Calu3 (cell line): Measurements from ENCODE around the gene RETN. TPM values are rescaled to one million over a fixed set of nuclear protein-coding genes. Genes with fewer than 3 reads are reported as not detected.

Source experiments
- BruUV-seq: library from RNA; stranded (reverse); fragments of 400-500 nt; replicated peaks from 2 replicates; lab custom pipeline; 2021; lab: Mats Ljungman, UMichigan
- CTCF ChIA-PET: fragments of 300-600 bp; sonication (Branson Sonifier 250); formaldehyde crosslinking; loops from one replicate; lab custom pipeline; 2022; ENCODE audit warnings: antibody characterized with exemption; lab: Charles Lee
- DNase-seq: peaks from one replicate; pipeline ENCODE4 v3.0.0; 2022
- H3K27ac Mint-ChIP-seq: one replicate; pipeline ENCODE4 v1.8.0; 2022; ENCODE audit warnings: mixed read lengths; ENCODE audit not compliant: unreplicated experiment
- H3K27me3 Mint-ChIP-seq: one replicate; pipeline ENCODE4 v1.8.0; 2022; ENCODE audit warnings: mixed read lengths; ENCODE audit not compliant: unreplicated experiment
- H3K36me3 Mint-ChIP-seq: one replicate; pipeline ENCODE4 v1.8.0; 2022; ENCODE audit warnings: mild to moderate bottlenecking, moderate library complexity, mixed read lengths; ENCODE audit not compliant: insufficient read depth, unreplicated experiment
- H3K4me1 Mint-ChIP-seq: one replicate; pipeline ENCODE4 v1.8.0; 2022; ENCODE audit warnings: mild to moderate bottlenecking, low read depth, mixed read lengths; ENCODE audit not compliant: unreplicated experiment
- H3K4me3 Mint-ChIP-seq: one replicate; pipeline ENCODE4 v1.8.0; 2022; ENCODE audit warnings: mild to moderate bottlenecking, low read depth, moderate library complexity, mixed read lengths; ENCODE audit not compliant: unreplicated experiment
- H3K9me3 Mint-ChIP-seq: one replicate; pipeline ENCODE4 v1.8.0; 2022; ENCODE audit warnings: low read depth, mixed read lengths; ENCODE audit not compliant: unreplicated experiment
- intact Hi-C: fragments of 100-400 bp; cut with micrococcal nuclease; formaldehyde crosslinking; loops from one replicate; pipeline ENCODE4 v1.10.0; 2022; ENCODE audit not compliant: unreplicated experiment
- total RNA-seq: library from RNA; stranded (reverse); gene quantifications from 2 replicates; pipeline ENCODE4 v1.2.3, GENCODE V29; 2022
- TF ChIP-seq, protein P1 (sequence below): fragments of 200-600 bp; IDR thresholded peaks from one replicate; pipeline ENCODE4 v1.8.0; 2022; ENCODE audit warnings: antibody characterized with exemption; ENCODE audit not compliant: unreplicated experiment

Gene RETN
- total RNA-seq, 1 experiment from 2014 or later: not detected

DNA sequence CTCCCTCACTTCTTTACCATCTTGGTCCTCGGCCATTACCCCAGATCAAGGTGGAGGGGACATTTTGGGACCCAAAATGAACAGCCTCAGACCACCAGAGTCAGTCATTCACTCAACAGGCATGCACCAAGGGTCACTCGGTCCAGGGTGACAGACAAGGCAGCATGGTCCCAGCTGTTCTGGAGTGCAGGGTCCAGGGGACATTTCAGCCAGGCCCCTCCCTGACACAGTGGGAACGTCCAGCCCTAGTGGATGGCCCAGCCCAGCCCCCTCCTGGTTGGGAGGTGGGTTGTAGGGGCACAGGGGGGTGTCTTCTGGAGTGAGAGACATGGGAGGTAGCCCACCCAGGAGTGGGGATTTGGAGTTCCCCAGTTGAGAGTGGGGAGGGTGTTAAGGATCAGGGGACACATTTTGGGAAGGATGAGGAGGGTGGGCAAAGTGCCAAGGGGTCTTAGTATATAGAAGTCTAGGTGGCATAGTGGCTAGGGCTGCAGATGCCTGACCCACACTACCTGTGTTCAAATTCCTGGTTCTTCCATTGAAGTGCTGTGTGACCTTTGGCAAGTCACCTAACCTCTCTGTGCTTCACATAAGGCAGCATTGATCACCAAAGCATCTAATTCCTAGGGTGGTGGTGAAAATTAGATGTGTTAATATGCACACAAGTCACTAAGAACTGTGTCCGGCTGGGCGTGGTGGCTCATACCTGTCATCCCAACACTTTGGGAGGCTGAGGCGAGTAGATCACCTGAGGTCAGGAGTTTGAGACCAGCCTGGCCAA lies 35.6 kb downstream of the RETN start:
- H3K27me3 Mint-ChIP-seq: peaks cover 68% of the 10 kb centered on the region

DNA sequence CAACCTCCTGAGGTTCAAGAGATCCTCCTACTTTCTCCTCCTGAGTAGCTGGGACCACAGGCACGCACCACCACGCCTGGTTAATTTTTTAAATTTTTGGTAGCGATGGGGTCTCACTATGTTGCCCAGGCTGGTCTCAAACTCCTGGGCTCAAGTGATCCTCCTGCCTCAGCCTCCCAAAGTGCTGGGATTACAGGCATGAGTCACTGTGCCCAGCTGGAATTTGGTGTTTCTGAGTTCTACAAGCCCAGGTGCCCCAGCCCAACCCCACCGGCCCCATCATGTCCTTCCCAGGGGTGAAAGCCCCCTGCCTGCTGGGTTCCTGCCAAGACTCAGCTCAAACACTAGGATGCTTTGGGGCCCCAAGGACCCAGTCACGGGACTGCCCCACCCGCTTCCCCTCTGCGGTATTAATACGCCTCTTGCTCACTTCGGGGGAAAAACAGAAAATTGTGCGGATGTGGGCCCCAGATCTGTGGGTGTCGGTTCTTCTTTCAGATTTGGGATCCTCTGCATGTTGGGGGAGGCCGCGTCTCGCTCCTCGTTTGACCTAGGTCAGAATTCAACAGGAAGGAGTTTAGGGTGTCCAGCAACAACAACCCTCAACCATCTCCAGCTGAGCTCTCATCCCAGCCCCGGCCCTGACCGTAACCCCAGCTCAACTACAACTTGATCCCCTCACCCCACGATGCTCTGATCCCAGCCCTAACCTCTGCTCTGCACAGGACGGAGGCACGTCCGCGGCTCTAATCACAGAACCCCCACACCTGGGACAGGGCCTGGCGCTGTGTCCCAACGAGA lies 36.7 kb downstream of the RETN start:
- Mint-ChIP-seq H3K27ac (no peak overlapping the region), H3K4me1 (no peaks in the 10 kb centered on the region), H3K36me3 (no peaks in the 10 kb centered on the region), H3K27me3 (peaks cover 71% of the 10 kb centered on the region), H3K9me3 (no peaks in the 10 kb centered on the region), H3K4me3 (no peak overlapping the region)
- CTCF ChIA-PET: interaction anchor here (0.7 kb wide), 1 partner anchor 216 kb away, joined by 3 read pairs; no protein-coding TSS in a partner anchor
- TF ChIP-seq, protein P1, sequence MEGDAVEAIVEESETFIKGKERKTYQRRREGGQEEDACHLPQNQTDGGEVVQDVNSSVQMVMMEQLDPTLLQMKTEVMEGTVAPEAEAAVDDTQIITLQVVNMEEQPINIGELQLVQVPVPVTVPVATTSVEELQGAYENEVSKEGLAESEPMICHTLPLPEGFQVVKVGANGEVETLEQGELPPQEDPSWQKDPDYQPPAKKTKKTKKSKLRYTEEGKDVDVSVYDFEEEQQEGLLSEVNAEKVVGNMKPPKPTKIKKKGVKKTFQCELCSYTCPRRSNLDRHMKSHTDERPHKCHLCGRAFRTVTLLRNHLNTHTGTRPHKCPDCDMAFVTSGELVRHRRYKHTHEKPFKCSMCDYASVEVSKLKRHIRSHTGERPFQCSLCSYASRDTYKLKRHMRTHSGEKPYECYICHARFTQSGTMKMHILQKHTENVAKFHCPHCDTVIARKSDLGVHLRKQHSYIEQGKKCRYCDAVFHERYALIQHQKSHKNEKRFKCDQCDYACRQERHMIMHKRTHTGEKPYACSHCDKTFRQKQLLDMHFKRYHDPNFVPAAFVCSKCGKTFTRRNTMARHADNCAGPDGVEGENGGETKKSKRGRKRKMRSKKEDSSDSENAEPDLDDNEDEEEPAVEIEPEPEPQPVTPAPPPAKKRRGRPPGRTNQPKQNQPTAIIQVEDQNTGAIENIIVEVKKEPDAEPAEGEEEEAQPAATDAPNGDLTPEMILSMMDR: no peak
- no peak for DNase-seq
- intact Hi-C loops: no loop called here
- no TSS peak for BruUV-seq

More for the DNA sequence above, 35.6 kb downstream of the RETN start:
- no peak overlapping the region for H3K4me3 Mint-ChIP-seq
- H3K9me3 Mint-ChIP-seq: no peaks in the 10 kb centered on the region
- intact Hi-C loops: no loop called here
- no peak overlapping the region for H3K27ac Mint-ChIP-seq
- CTCF ChIA-PET: interaction anchor here (0.7 kb wide), 1 partner anchor 13 kb away, joined by 3 read pairs; no protein-coding TSS in a partner anchor
- no TSS peak for BruUV-seq
- no peaks in the 10 kb centered on the region for H3K4me1 Mint-ChIP-seq
- TF ChIP-seq, protein P1: no peak
- no peaks in the 10 kb centered on the region for H3K36me3 Mint-ChIP-seq
- DNase-seq: no peak

DNA sequence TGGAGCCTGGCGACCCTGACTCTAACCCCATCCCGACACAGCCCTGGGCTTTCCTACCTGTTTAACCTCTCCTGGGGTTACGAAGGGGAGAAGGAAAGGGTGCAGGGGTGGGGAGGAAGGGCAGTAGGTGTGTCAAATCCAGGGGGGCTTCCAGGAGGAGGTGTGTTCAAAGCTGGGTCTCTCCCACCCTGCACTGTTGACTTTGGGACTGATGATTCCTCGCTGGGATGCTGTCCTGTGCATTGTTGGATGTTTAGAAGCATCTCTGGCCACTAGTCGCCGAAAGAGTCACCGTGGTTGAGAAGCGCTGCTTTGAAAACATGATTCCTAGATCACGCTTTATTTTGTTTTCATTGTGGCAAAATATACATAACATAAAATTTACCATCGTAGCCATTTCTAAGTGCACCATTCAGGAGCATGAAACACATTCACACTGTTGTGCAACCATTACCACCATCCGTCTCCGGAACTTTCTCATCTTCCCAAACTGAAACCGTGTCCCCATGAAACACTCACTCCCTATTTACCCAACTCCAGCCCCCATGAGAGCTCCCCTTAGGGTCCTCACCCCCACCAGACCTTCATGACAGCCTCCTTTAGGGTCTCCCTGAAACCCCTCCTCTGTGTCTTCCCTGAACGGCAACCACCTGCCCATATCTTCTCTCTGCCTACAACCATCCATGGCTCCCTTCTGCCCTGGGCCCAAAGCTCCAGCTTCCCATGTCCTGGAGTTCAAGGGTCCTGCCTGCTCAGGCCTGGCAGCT lies 37.5 kb downstream of the RETN start:
- intact Hi-C loops: no loop called here
- TF ChIP-seq, protein P1: no peak
- Mint-ChIP-seq H3K27me3 (peaks cover 79% of the 10 kb centered on the region), H3K9me3 (no peaks in the 10 kb centered on the region), H3K4me1 (no peaks in the 10 kb centered on the region), H3K36me3 (no peaks in the 10 kb centered on the region), H3K27ac (no peak overlapping the region), H3K4me3 (no peak overlapping the region)
- no peak for DNase-seq
- no TSS peak for BruUV-seq
- CTCF ChIA-PET: no interaction called here

DNA sequence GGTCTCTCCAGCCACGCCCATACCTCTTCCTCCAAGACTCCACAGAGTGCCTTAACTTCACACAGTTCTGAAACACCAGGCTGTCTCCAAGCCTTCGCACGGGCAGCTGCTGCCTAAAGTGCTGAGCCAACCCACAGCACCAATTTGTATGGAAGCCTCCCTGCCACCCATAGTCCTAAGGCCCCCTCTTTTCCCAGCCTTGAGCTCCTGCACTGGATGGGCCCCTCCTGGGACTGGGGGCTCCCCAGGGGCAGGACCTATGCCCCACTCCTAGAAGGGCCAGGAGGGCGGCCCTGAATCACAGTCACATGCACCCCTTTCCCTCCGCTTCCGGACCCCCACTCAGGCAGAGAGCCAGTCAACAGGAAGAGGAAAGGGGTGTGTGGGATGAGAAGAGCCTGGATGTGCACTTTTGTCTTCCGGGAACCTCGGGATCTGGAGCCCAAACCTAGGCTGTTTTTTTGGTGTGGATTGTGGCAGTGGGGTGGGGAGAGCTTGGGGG lies 38.2 kb downstream of the RETN start:
- H3K4me3 Mint-ChIP-seq: no peak overlapping the region
- CTCF ChIA-PET: no interaction called here
- no peaks in the 10 kb centered on the region for H3K9me3 Mint-ChIP-seq
- intact Hi-C loops: no loop called here
- DNase-seq: no peak
- no peak overlapping the region for H3K27ac Mint-ChIP-seq
- BruUV-seq: no TSS peak
- no peaks in the 10 kb centered on the region for H3K36me3 Mint-ChIP-seq
- H3K4me1 Mint-ChIP-seq: no peaks in the 10 kb centered on the region
- peaks cover 76% of the 10 kb centered on the region for H3K27me3 Mint-ChIP-seq
- TF ChIP-seq, protein P1: no peak
